ENCODE measurements around the gene MAP6D1. TPM values are rescaled to one million over a fixed set of nuclear protein-coding genes. Genes with fewer than 3 reads are reported as not detected.

The MAP6D1 gene
- total RNA-seq, 2 experiments from 2014 or later: 0.88 to 1.1 TPM

GRCh38 chr3:183766745-183767606 is 58.4 kb downstream of the MAP6D1 start:
- BruUV-seq (replicated peaks): no TSS peak
- Histone ChIP-seq H4K20me1 (ENCODE audit: insufficient read depth, low read length) (no peaks in the 10 kb centered on the region), H3K9me2 (ENCODE audit: insufficient read depth, low read length) (no peaks in the 10 kb centered on the region), H3K4me1 (ENCODE audit: insufficient read depth, low read length, poor library complexity, severe bottlenecking) (peaks cover 27% of the 10 kb centered on the region), H3K4me2 (ENCODE audit: low read length) (no peak overlapping the region), H3K36me3 (ENCODE audit: insufficient read depth, low read length) (peaks cover 89% of the 10 kb centered on the region), H3K27ac (ENCODE audit: low read depth, low read length, poor library complexity, severe bottlenecking) (peak overlapping the region; percentile 44), H3K9me3 (ENCODE audit: low read length) (no peaks in the 10 kb centered on the region), H3K4me3 (ENCODE audit: low read depth, low read length, poor library complexity, severe bottlenecking) (no peak overlapping the region), H2AFZ (ENCODE audit: low read length) (no peak overlapping the region), H3K79me2 (ENCODE audit: insufficient read depth, low read depth, low read length) (no peaks in the 10 kb centered on the region)
- peak; percentile 82 for DNase-seq (ENCODE audit: low spot score)
- intact Hi-C loops (cut with micrococcal nuclease; ENCODE audit: unreplicated experiment): loop anchor here (1.0 kb wide), 2 partner anchors 207 to 298 kb away; no protein-coding TSS in a partner anchor
- ChIA-PET POLR2A (no interaction called here), CTCF (ENCODE audit: unreplicated experiment) (interaction anchor here (0.6 to 0.9 kb wide), 4 partner anchors 131 to 299 kb away, joined by 3 to 5 read pairs (median 3); partner anchors contain the start of gene KLHL24)
- TF ChIP-seq CTCF (conservative IDR thresholded peaks at IDR 0.05; ENCODE audit: low read length): peak; percentile 91
- TF ChIP-seq EZH2phosphoT487 (IDR thresholded peaks at IDR 0.05; ENCODE audit: borderline replicate concordance, low read depth, low read length): no peak

- POLR2A ChIA-PET: interaction anchor here (0.5 to 0.7 kb wide), 3 partner anchors 64 to 268 kb away, joined by 3 to 5 read pairs (median 3); no protein-coding TSS in a partner anchor
These were observed 59.3 kb downstream of the MAP6D1 start for GRCh38 chr3:183766107-183766506.

More at GRCh38 chr3:183766107-183766506, 59.3 kb downstream of the MAP6D1 start:
- intact Hi-C loops (cut with micrococcal nuclease; ENCODE audit: unreplicated experiment): loop anchor here (1.0 kb wide), 1 partner anchor 206 kb away; no protein-coding TSS in a partner anchor
- Histone ChIP-seq H3K36me3 (ENCODE audit: insufficient read depth, low read length) (peaks cover 91% of the 10 kb centered on the region), H3K79me2 (ENCODE audit: insufficient read depth, low read depth, low read length) (no peaks in the 10 kb centered on the region), H3K4me2 (ENCODE audit: low read length) (no peak overlapping the region), H3K9me3 (ENCODE audit: low read length) (no peaks in the 10 kb centered on the region), H3K4me1 (ENCODE audit: insufficient read depth, low read length, poor library complexity, severe bottlenecking) (peaks cover 27% of the 10 kb centered on the region), H3K9me2 (ENCODE audit: insufficient read depth, low read length) (no peaks in the 10 kb centered on the region), H3K4me3 (ENCODE audit: low read depth, low read length, poor library complexity, severe bottlenecking) (no peak overlapping the region), H2AFZ (ENCODE audit: low read length) (no peak overlapping the region), H4K20me1 (ENCODE audit: insufficient read depth, low read length) (no peaks in the 10 kb centered on the region), H3K27ac (ENCODE audit: low read depth, low read length, poor library complexity, severe bottlenecking) (peak overlapping the region; percentile 44)
- no TSS peak for BruUV-seq (replicated peaks)
- no peak for DNase-seq (ENCODE audit: low spot score)
- CTCF ChIA-PET (ENCODE audit: unreplicated experiment): interaction anchor here (0.7 to 0.9 kb wide), 2 partner anchors 294 to 295 kb away, joined by 3 read pairs; no protein-coding TSS in a partner anchor
- TF ChIP-seq EZH2phosphoT487 (IDR thresholded peaks at IDR 0.05; ENCODE audit: borderline replicate concordance, low read depth, low read length) (no peak), CTCF (conservative IDR thresholded peaks at IDR 0.05; ENCODE audit: low read length) (no peak)

Other genes with a start within 250 kb of the MAP6D1 start
- 37.8 and 45.8 TPM in 2 replicates for gene KLHL24, start 190.0 kb downstream of the MAP6D1 start, total RNA-seq (2014; rRNA removed; shearing (Covaris generic))
- 34.0 and 53.0 TPM in 2 replicates for gene KLHL24, start 190.0 kb downstream of the MAP6D1 start, total RNA-seq (2022)
- 50.7 and 68.2 TPM in 2 replicates for gene YEATS2, start 127.8 kb downstream of the MAP6D1 start, total RNA-seq (2014; rRNA removed; shearing (Covaris generic))
- gene YEATS2, start 127.8 kb downstream of the MAP6D1 start, total RNA-seq (2022): 72.2 and 77.2 TPM in 2 replicates
- 43.5 and 46.1 TPM in 2 replicates for gene PARL, start 59.3 kb upstream of the MAP6D1 start, total RNA-seq (2014; rRNA removed; shearing (Covaris generic))
- 68.2 and 69.3 TPM in 2 replicates for gene PARL, start 59.3 kb upstream of the MAP6D1 start, total RNA-seq (2022)
- 18.1 and 28.5 TPM in 2 replicates for gene ABCC5, start 192.3 kb upstream of the MAP6D1 start, total RNA-seq (2014; rRNA removed; shearing (Covaris generic))
- gene ABCC5, start 192.3 kb upstream of the MAP6D1 start, total RNA-seq (2022): 24.8 and 27.2 TPM in 2 replicates
- gene HTR3D, start 206.2 kb upstream of the MAP6D1 start, total RNA-seq (2014; rRNA removed; shearing (Covaris generic)): not detected in 2 replicates
- gene HTR3D, start 206.2 kb upstream of the MAP6D1 start, total RNA-seq (2022): not detected in 2 replicates
- gene HTR3C, start 227.5 kb upstream of the MAP6D1 start, total RNA-seq (2014; rRNA removed; shearing (Covaris generic)): not detected in 2 replicates
- gene HTR3C, start 227.5 kb upstream of the MAP6D1 start, total RNA-seq (2022): not detected in 2 replicates